HFFc6 (cell line): Measurements from ENCODE around the gene SUV39H1. TPM values are rescaled to one million over a fixed set of nuclear protein-coding genes. Genes with fewer than 3 reads are reported as not detected.
"Not testable (repeated sequence)": the region's sequence is repeated elsewhere in the genome, so short reads cannot be mapped to it uniquely, and the experiment has no call there.

Source experiments
- DNase-seq: peaks from one replicate; pipeline ENCODE4 v3.0.0-alpha.2; 2018
- H3K27ac Mint-ChIP-seq: 2 replicates; pipeline ENCODE4 v1.8.0; 2020; ENCODE audit warnings: mild to moderate bottlenecking, mixed read lengths
- H3K27me3 Mint-ChIP-seq: 2 replicates; pipeline ENCODE4 v1.8.0; 2021; ENCODE audit warnings: mild to moderate bottlenecking, moderate library complexity, mixed read lengths; ENCODE audit not compliant: insufficient read depth
- H3K36me3 Mint-ChIP-seq: 2 replicates; pipeline ENCODE4 v1.8.0; 2021; ENCODE audit warnings: low read depth, mixed read lengths
- H3K4me1 Mint-ChIP-seq: 2 replicates; pipeline ENCODE4 v1.8.0; 2020; ENCODE audit warnings: low read depth, mixed read lengths
- H3K4me3 Mint-ChIP-seq: 2 replicates; pipeline ENCODE4 v1.8.0; 2020; ENCODE audit warnings: mild to moderate bottlenecking, moderate library complexity, mixed read lengths
- H3K9me3 Mint-ChIP-seq: 2 replicates; pipeline ENCODE4 v1.8.0; 2020; ENCODE audit warnings: mild to moderate bottlenecking, mixed read lengths
- total RNA-seq, 6 experiments: library from RNA; stranded (reverse); fragmentation: NEBNext Ultra II Directional; extraction: Animal tissue kit (Norgen Biotek cat#: 25700); gene quantifications; 2 replicates in 1 of 6; 3 replicates in 5 of 6; pipeline ENCODE4 v1.2.3, GENCODE V29; 2021
- TF ChIP-seq, protein P1 (sequence below): fragments of 200-600 bp; sonication (generic); IDR thresholded peaks from 2 replicates; pipeline ENCODE4 v1.5.0; 2021; ENCODE audit warnings: antibody characterized with exemption, mild to moderate bottlenecking

SUV39H1 gene
- total RNA-seq, 6 experiments from 2014 or later: 6.9 to 12.0 (median 11.4) TPM

- no peak overlapping the region for H3K4me3 Mint-ChIP-seq
Measured at GRCh38 chrX:48663241-48663640, 33.3 kb upstream of the SUV39H1 start.

DNA sequence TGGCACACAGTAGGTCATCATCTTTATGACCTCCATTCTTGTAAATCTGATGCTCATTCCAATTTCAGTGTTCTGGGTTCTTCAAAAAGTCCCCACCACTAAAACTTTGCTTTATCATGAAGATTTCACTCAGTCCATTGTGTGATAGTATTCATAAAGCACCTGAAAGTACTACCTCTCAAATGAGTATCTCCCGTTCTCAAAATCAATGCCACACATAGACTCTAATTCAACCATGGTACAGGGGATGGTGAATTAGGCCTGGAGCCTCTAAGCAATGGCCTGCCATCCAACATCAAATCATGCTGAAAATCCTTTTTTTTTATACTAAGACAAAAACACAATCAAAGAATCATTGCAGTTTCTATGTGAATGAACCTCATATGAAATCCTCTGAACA is 32.4 kb upstream of the SUV39H1 start:
- no peak overlapping the region for H3K4me3 Mint-ChIP-seq
- peaks cover 6% of the 10 kb centered on the region for H3K27me3 Mint-ChIP-seq
- DNase-seq: no peak
- TF ChIP-seq, protein P1, sequence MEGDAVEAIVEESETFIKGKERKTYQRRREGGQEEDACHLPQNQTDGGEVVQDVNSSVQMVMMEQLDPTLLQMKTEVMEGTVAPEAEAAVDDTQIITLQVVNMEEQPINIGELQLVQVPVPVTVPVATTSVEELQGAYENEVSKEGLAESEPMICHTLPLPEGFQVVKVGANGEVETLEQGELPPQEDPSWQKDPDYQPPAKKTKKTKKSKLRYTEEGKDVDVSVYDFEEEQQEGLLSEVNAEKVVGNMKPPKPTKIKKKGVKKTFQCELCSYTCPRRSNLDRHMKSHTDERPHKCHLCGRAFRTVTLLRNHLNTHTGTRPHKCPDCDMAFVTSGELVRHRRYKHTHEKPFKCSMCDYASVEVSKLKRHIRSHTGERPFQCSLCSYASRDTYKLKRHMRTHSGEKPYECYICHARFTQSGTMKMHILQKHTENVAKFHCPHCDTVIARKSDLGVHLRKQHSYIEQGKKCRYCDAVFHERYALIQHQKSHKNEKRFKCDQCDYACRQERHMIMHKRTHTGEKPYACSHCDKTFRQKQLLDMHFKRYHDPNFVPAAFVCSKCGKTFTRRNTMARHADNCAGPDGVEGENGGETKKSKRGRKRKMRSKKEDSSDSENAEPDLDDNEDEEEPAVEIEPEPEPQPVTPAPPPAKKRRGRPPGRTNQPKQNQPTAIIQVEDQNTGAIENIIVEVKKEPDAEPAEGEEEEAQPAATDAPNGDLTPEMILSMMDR: no peak
- H3K4me1 Mint-ChIP-seq: no peaks in the 10 kb centered on the region
- H3K9me3 Mint-ChIP-seq: no peaks in the 10 kb centered on the region
- no peaks in the 10 kb centered on the region for H3K36me3 Mint-ChIP-seq
- H3K27ac Mint-ChIP-seq: no peak overlapping the region

More at GRCh38 chrX:48663241-48663640, 33.3 kb upstream of the SUV39H1 start:
- DNase-seq: no peak
- Mint-ChIP-seq H3K4me1 (no peaks in the 10 kb centered on the region), H3K27me3 (no peaks in the 10 kb centered on the region; the same call in none of the 2 replicates), H3K36me3 (no peaks in the 10 kb centered on the region), H3K9me3 (no peaks in the 10 kb centered on the region), H3K27ac (no peak overlapping the region)
- TF ChIP-seq, protein P1: no peak

- Mint-ChIP-seq H3K36me3 (no peaks in the 10 kb centered on the region), H3K27ac (no peak overlapping the region), H3K27me3 (peaks cover 6% of the 10 kb centered on the region), H3K4me3 (no peak overlapping the region), H3K4me1 (no peaks in the 10 kb centered on the region), H3K9me3 (no peaks in the 10 kb centered on the region)
- TF ChIP-seq, protein P1: no peak
- peak; percentile 4 for DNase-seq
Measured at GRCh38 chrX:48665991-48666390, 30.5 kb upstream of the SUV39H1 start.

DNA sequence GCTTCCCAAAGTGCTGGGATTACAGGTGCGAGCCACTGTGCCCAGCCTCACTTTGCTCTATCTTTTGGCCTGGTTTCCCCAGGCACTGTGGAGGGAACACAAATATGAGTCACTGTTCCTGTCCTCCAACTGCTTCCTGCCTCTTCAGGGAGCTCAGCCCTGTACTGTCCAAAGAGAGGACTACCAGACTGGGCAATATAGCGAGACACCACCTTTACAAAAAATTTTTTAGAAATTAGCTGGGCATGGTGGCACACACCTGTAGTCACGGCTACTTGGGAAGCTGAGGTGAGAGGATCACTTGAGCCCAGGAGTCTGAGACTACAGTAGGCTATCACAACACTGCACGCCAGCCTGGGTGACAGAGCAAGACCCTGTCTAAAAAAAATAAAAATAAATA is 29.9 kb upstream of the SUV39H1 start:
- H3K36me3 Mint-ChIP-seq: no peaks in the 10 kb centered on the region
- H3K27me3 Mint-ChIP-seq: peaks cover 6% of the 10 kb centered on the region
- DNase-seq: no peak
- no peak overlapping the region for H3K4me3 Mint-ChIP-seq
- no peaks in the 10 kb centered on the region for H3K4me1 Mint-ChIP-seq
- no peaks in the 10 kb centered on the region for H3K9me3 Mint-ChIP-seq
- no peak overlapping the region for H3K27ac Mint-ChIP-seq
- TF ChIP-seq, protein P1: no peak

DNA sequence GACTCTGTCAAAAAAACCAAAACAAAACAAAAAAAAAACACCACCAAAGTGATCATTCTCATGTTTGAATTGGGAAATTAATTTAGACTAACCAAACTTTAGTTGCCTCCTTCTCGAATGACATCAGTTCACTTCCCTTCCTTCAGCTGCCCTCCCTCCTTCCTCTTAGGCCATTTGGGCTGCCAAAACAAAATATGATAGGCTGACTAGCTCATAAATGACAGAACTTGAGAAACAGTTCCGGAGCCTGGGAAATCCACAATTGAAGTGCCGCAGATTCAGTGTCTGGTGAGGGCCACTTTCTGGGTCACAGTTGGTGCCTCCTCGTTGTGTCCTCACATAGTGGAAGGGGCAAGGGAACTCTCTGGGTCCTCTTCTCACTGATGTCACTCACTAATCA is 29.0 kb upstream of the SUV39H1 start:
- Mint-ChIP-seq H3K36me3 (no peaks in the 10 kb centered on the region), H3K27ac (no peak overlapping the region), H3K4me3 (no peak overlapping the region), H3K27me3 (peaks cover 6% of the 10 kb centered on the region), H3K4me1 (no peaks in the 10 kb centered on the region), H3K9me3 (no peaks in the 10 kb centered on the region)
- DNase-seq: no peak
- TF ChIP-seq, protein P1: no peak

GRCh38 chrX:48668187-48668586 is 28.3 kb upstream of the SUV39H1 start:
- not testable (repeated sequence) for H3K9me3 Mint-ChIP-seq, H3K4me3 Mint-ChIP-seq, DNase-seq, H3K36me3 Mint-ChIP-seq, H3K27me3 Mint-ChIP-seq, H3K4me1 Mint-ChIP-seq, H3K27ac Mint-ChIP-seq
